ENCODE measurements around the gene PTPRN2. TPM values are rescaled to one million over a fixed set of nuclear protein-coding genes. Genes with fewer than 3 reads are reported as not detected.

PTPRN2 gene
- total RNA-seq, 1 experiment from 2014 or later, result 2.1 TPM

- Histone ChIP-seq H3K79me2 (ENCODE audit: insufficient read depth, low read length) (no peaks in the 10 kb centered on the region), H3K9me2 (ENCODE audit: insufficient read depth) (no peaks in the 10 kb centered on the region), H3K9me3 (ENCODE audit: control insufficient read depth in 1 of 2, insufficient read depth in 1 of 2, low read depth in 1 of 2, low read length in 2 of 2) (peaks cover 7 to 8% of the 10 kb centered on the region in 2 experiments; a peak in 2 of 4 replicates), H3K4me2 (ENCODE audit: low read length) (no peak overlapping the region), H3K9ac (ENCODE audit: low read length) (no peak overlapping the region), H4K20me1 (ENCODE audit: insufficient read depth) (no peaks in the 10 kb centered on the region), H3K4me3 (replicated peaks in 1 of 2; ENCODE audit: low read depth in 1 of 2, low read length in 2 of 2) (no peak overlapping the region), H3K27me3 (ENCODE audit: insufficient read depth, low read length) (peaks cover 15% of the 10 kb centered on the region), H3K4me1 (ENCODE audit: control insufficient read depth in 1 of 2, insufficient read depth in 2 of 2, low read length in 2 of 2) (no peaks in the 10 kb centered on the region; a peak in 1 of 4 replicates), H3K36me3 (ENCODE audit: control insufficient read depth in 1 of 2, insufficient read depth in 2 of 2, low read length in 2 of 2) (no peaks in the 10 kb centered on the region), H3K27ac (ENCODE audit: low read depth, low read length) (no peak overlapping the region), H2AFZ (ENCODE audit: low read depth, low read length, poor library complexity, severe bottlenecking) (no peak overlapping the region)
- intact Hi-C loops (cut with micrococcal nuclease), result no loop called here
- ATAC-seq (no peak), DNase-seq (ENCODE audit: low read depth, low spot score) (no peak)
- CTCF ChIA-PET, result no interaction called here
- RAD21 ChIA-PET (ENCODE audit: low non-redundant PET in 1 of 2, low total read pairs in 2 of 2, uncharacterized antibody in 2 of 2, unreplicated experiment in 2 of 2), result no interaction called here
- no peak for TF ChIP-seq EZH2 (IDR thresholded peaks at IDR 0.05)
- TF ChIP-seq SRF (IDR thresholded peaks at IDR 0.05; ENCODE audit: low read depth), result no peak
- TF ChIP-seq REST (IDR thresholded peaks at IDR 0.05; ENCODE audit: low read depth), result no peak
- no peak for TF ChIP-seq CEBPB (IDR thresholded peaks at IDR 0.05; ENCODE audit: low read depth)
- no peak for TF ChIP-seq POLR2A (IDR thresholded peaks at IDR 0.05; ENCODE audit: borderline replicate concordance, extremely low read depth, insufficient read depth, insufficient read length)
- TF ChIP-seq ZBTB33 (IDR thresholded peaks at IDR 0.05; ENCODE audit: extremely low read depth, insufficient replicate concordance, low read length), result no peak
- TF ChIP-seq ZFX (IDR thresholded peaks at IDR 0.05), result no peak
- TF ChIP-seq TCF7L2 (IDR thresholded peaks at IDR 0.05; ENCODE audit: borderline replicate concordance, extremely low read depth, insufficient read depth, insufficient read length), result no peak
- TF ChIP-seq POLR2AphosphoS5 (IDR thresholded peaks at IDR 0.05; ENCODE audit: low read depth, low read length), result no peak
- TF ChIP-seq MAX (IDR thresholded peaks at IDR 0.05), result no peak
- no peak for TF ChIP-seq EZH2phosphoT487 (IDR thresholded peaks at IDR 0.05; ENCODE audit: borderline replicate concordance)
- TF ChIP-seq SIN3A (IDR thresholded peaks at IDR 0.05; ENCODE audit: low read depth), result no peak
- TF ChIP-seq ELF1 (IDR thresholded peaks at IDR 0.05; ENCODE audit: borderline replicate concordance, low read depth), result no peak
- no peak for TF ChIP-seq CBX3 (IDR thresholded peaks at IDR 0.05; ENCODE audit: low read depth)
- TF ChIP-seq JUND (IDR thresholded peaks at IDR 0.05), result no peak
- no peak for TF ChIP-seq ZNF274 (IDR thresholded peaks at IDR 0.05; ENCODE audit: low read depth, low read length)
- TF ChIP-seq ATF3 (IDR thresholded peaks at IDR 0.05), result no peak
- no peak for TF ChIP-seq RAD21 (IDR thresholded peaks at IDR 0.05; ENCODE audit: low read depth)
- no peak for TF ChIP-seq FOSL1 (IDR thresholded peaks at IDR 0.05; ENCODE audit: low read depth)
- no peak for TF ChIP-seq SP1 (IDR thresholded peaks at IDR 0.05; ENCODE audit: low read depth)
- POLR2A ChIA-PET, result no interaction called here
- no TSS peak for BruUV-seq (replicated peaks)
Observed at GRCh38 chr7:158584407-158584806, 3.2 kb downstream of the PTPRN2 start.
